ENCODE measurements around the gene CORO1C. TPM values are rescaled to one million over a fixed set of nuclear protein-coding genes. Genes with fewer than 3 reads are reported as not detected.

Gene CORO1C
- total RNA-seq, 1 donor from 2014 or later: 76.4 TPM

- intact Hi-C loops (cut with DNase I): loop anchor here (2.0 to 5.0 kb wide), 2 partner anchors 40 to 97 kb away; partner anchors contain the start of gene CORO1C
- DNase-seq (ENCODE audit: missing footprints): no peak
- ATAC-seq: no peak
Measured at GRCh38 chr12:108690542-108691174, 40.7 kb downstream of the CORO1C start.

- ATAC-seq: no peak
Measured at GRCh38 chr12:108690191-108690518, 41.2 kb downstream of the CORO1C start.

GRCh38 chr12:108689314-108690190 is 41.8 kb downstream of the CORO1C start:
- DNase-seq (ENCODE audit: missing footprints): no peak
- intact Hi-C loops (cut with DNase I): loop anchor here (2.0 to 5.0 kb wide), 2 partner anchors 41 to 98 kb away; partner anchors contain the start of gene CORO1C

More at GRCh38 chr12:108690191-108690518, 41.2 kb downstream of the CORO1C start:
- intact Hi-C loops (cut with DNase I): loop anchor here (2.0 to 5.0 kb wide), 2 partner anchors 41 to 97 kb away; partner anchors contain the start of gene CORO1C
- no peak for DNase-seq (ENCODE audit: missing footprints)

GRCh38 chr12:108686780-108687179 is 44.5 kb downstream of the CORO1C start:
- ATAC-seq (peak; percentile 38), DNase-seq (ENCODE audit: missing footprints) (no peak)
- intact Hi-C loops (cut with DNase I): no loop called here

More at GRCh38 chr12:108689314-108690190, 41.8 kb downstream of the CORO1C start:
- no peak for ATAC-seq

GRCh38 chr12:108685469-108686260 is 45.7 kb downstream of the CORO1C start:
- DNase-seq (ENCODE audit: missing footprints) (no peak), ATAC-seq (no peak)
- intact Hi-C loops (cut with DNase I): no loop called here

- ATAC-seq (no peak), DNase-seq (ENCODE audit: missing footprints) (no peak)
- intact Hi-C loops (cut with DNase I): no loop called here
Measured at GRCh38 chr12:108683906-108684556, 47.3 kb downstream of the CORO1C start.

- no peak for DNase-seq (ENCODE audit: missing footprints)
- ATAC-seq: no peak
- intact Hi-C loops (cut with DNase I): no loop called here
Measured at GRCh38 chr12:108681317-108681716, 50.0 kb downstream of the CORO1C start.

- ATAC-seq (no peak), DNase-seq (ENCODE audit: missing footprints) (no peak)
- intact Hi-C loops (cut with DNase I): no loop called here
Measured at GRCh38 chr12:108679106-108679681, 52.1 kb downstream of the CORO1C start.

GRCh38 chr12:108678104-108678730 is 53.1 kb downstream of the CORO1C start:
- no peak for ATAC-seq
- intact Hi-C loops (cut with DNase I): no loop called here
- DNase-seq (ENCODE audit: missing footprints): no peak

- no peak for DNase-seq (ENCODE audit: missing footprints)
- intact Hi-C loops (cut with DNase I): no loop called here
- ATAC-seq: no peak
Measured at GRCh38 chr12:108677381-108677780, 53.9 kb downstream of the CORO1C start.

- ATAC-seq (no peak), DNase-seq (ENCODE audit: missing footprints) (no peak)
- intact Hi-C loops (cut with DNase I): no loop called here
Measured at GRCh38 chr12:108676707-108677106, 54.6 kb downstream of the CORO1C start.

GRCh38 chr12:108675792-108676191 is 55.5 kb downstream of the CORO1C start:
- no peak for ATAC-seq
- no peak for DNase-seq (ENCODE audit: missing footprints)
- intact Hi-C loops (cut with DNase I): no loop called here

GRCh38 chr12:108672054-108672453 is 59.3 kb downstream of the CORO1C start:
- ATAC-seq: no peak
- intact Hi-C loops (cut with DNase I): no loop called here
- DNase-seq (ENCODE audit: missing footprints): no peak

- DNase-seq (ENCODE audit: missing footprints): no peak
- intact Hi-C loops (cut with DNase I): no loop called here
- no peak for ATAC-seq
Measured at GRCh38 chr12:108671110-108671509, 60.2 kb downstream of the CORO1C start.

- intact Hi-C loops (cut with DNase I): no loop called here
- no peak for ATAC-seq
- DNase-seq (ENCODE audit: missing footprints): no peak
Measured at GRCh38 chr12:108670066-108670631, 61.2 kb downstream of the CORO1C start.

- ATAC-seq: no peak
- intact Hi-C loops (cut with DNase I): no loop called here
Measured at GRCh38 chr12:108668542-108668941, 62.8 kb downstream of the CORO1C start.

GRCh38 chr12:108668063-108668462 is 63.3 kb downstream of the CORO1C start:
- intact Hi-C loops (cut with DNase I): no loop called here
- ATAC-seq (no peak), DNase-seq (ENCODE audit: missing footprints) (no peak)

More at GRCh38 chr12:108668542-108668941, 62.8 kb downstream of the CORO1C start:
- no peak for DNase-seq (ENCODE audit: missing footprints)

- ATAC-seq (peak; percentile 17), DNase-seq (ENCODE audit: missing footprints) (peak; percentile 79)
- intact Hi-C loops (cut with DNase I): no loop called here
Measured at GRCh38 chr12:108667349-108667748, 64.0 kb downstream of the CORO1C start.
